Upper lobe of left lung (tissue), 6 donors: ENCODE results near the gene MAP6. TPM values are rescaled to one million over a fixed set of nuclear protein-coding genes. Genes with fewer than 3 reads are reported as not detected.

Experiments
- ATAC-seq, 2 donors: fragments of 200-7000 bp; cut with Tn5 transposase; one replicate each; pipeline ENCODE4 v1.9.1; 2022; ENCODE audit warnings: mild to moderate bottlenecking in 2 of 2, moderate library complexity in 2 of 2; ENCODE audit not compliant: low FRiP score in 2 of 2
- DNase-seq, 2 donors: peaks; one replicate each; pipeline ENCODE4 v3.0.0-alpha.2; 2019 to 2020
- H3K27ac ChIP-seq, 4 donors: fragments of 200-600 bp; sonication (generic); one replicate each; pipeline ENCODE4 v1.5.1; 2016 to 2019
- H3K27me3 ChIP-seq, 4 donors: fragments of 200-600 bp; sonication (generic); one replicate each; pipeline ENCODE4 v1.5.1; 2017 to 2019
- H3K36me3 ChIP-seq, 4 donors: fragments of 200-600 bp; sonication (generic); one replicate each; pipeline ENCODE4 v1.5.1; 2016 to 2019
- H3K4me1 ChIP-seq, 4 donors: fragments of 200-600 bp; sonication (generic); one replicate each; pipeline ENCODE4 v1.5.1; 2018 to 2019
- H3K4me3 ChIP-seq, 4 donors: fragments of 200-600 bp; sonication (generic); one replicate each; pipeline ENCODE4 v1.5.1; 2017 to 2019; ENCODE audit warnings: mild to moderate bottlenecking in 2 of 4, moderate library complexity in 1 of 4
- H3K9me3 ChIP-seq, 4 donors: fragments of 200-600 bp; sonication (generic); one replicate each; pipeline ENCODE4 v1.5.1; 2018 to 2019
- EP300 ChIP-seq, 4 donors: sonication (generic); formaldehyde crosslinking; IDR thresholded peaks; one replicate each; pipeline ENCODE4 v1.5.1; 2017; ENCODE audit warnings: antibody characterized with exemption in 4 of 4, control low read depth in 2 of 4
- POLR2A ChIP-seq, 4 donors: fragments of 450-650 bp; IDR thresholded peaks; one replicate each; pipeline ENCODE4 v1.5.1; 2016 to 2017; ENCODE audit warnings: antibody characterized with exemption in 4 of 4, mild to moderate bottlenecking in 2 of 4
- POLR2AphosphoS5 ChIP-seq, 2 donors: sonication (generic); formaldehyde crosslinking; IDR thresholded peaks; one replicate each; pipeline ENCODE4 v1.5.1; 2017; ENCODE audit warnings: antibody characterized with exemption in 2 of 2
- WGBS, 2 donors: methylation state at CpG; one replicate each; pipeline ENCODE4 v1.1.5; 2017 to 2018; 5-methylcytosine and 5-hydroxymethylcytosine counted together
- total RNA-seq, 6 donors: library from RNA; depleted of rRNA in 4 of 6; stranded (reverse); fragments of >200 nt in 4 of 6; gene quantifications; one replicate each; pipeline versions ENCODE4 v1.1.0 to v1.2.1, GENCODE V29; 2016 to 2021
- TF ChIP-seq, protein P1 (sequence below), 6 experiments: fragments of 450-650 bp in 4 of 6; fragments of 200-600 bp in 2 of 6; sonication (generic) in 2 of 6; IDR thresholded peaks; one replicate each; pipeline ENCODE4 v1.5.1; 2016 to 2019; ENCODE audit warnings: antibody characterized with exemption in 6 of 6
- donor health status: DM: no; HTN: no; CAD: no; lungs with moderate emphysema.
- donor health status: DM: no; HTN: yes; CAD: no; lungs with severe emphysema.

MAP6 gene
- total RNA-seq, 6 donors from 2014 or later, result 3.5 to 17.6 (median 8.9) TPM

DNA sequence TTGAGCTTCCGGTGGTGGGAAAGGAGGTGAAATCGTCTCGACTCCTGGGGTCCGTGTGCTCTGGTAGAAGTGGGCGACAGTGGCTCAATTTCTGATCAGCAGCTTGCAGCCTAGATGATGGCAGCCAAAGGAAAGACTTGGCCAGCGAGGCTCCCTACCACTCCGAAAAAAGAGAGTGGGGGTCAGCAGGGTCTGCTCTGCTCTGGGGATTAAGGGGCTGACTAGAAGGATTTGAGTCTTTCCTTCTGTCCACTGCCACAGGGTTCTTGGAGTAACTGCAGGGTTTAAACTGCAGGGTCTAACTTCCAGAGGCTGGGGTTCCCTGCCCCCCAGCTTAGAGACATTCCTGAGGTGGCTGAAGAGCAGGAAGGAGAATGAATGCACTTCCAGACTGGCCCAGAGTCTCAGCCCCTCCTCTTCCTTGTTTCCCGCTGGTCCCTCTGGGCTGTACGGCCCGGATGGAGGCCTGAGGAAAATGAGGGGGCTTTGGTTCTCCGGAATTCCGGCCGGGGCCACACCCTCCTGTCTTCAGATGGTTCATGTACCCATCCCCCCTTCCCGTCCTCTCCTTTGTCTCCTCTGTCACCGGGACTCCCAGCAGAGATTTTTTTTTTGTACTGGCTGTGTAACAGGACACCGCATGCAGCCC lies 105.9 kb downstream of the MAP6 start:
- Histone ChIP-seq H3K9me3 (no peaks in the 10 kb centered on the region), H3K4me1 (peaks cover 70 to 90% (median 82%) of the 10 kb centered on the region in 4 donors), H3K27me3 (no peaks in the 10 kb centered on the region), H3K36me3 (peaks cover 4 to 28% (median 21%) of the 10 kb centered on the region in 4 donors), H3K27ac (peak overlapping the region; percentile 98 to 100 (median 98)), H3K4me3 (peak overlapping the region; percentile 73 to 93 (median 82))
- peak; percentile 1 to 67 for ATAC-seq
- DNase-seq, result peak in 1 of 2 donors; percentile 69
- TF ChIP-seq, protein P1, sequence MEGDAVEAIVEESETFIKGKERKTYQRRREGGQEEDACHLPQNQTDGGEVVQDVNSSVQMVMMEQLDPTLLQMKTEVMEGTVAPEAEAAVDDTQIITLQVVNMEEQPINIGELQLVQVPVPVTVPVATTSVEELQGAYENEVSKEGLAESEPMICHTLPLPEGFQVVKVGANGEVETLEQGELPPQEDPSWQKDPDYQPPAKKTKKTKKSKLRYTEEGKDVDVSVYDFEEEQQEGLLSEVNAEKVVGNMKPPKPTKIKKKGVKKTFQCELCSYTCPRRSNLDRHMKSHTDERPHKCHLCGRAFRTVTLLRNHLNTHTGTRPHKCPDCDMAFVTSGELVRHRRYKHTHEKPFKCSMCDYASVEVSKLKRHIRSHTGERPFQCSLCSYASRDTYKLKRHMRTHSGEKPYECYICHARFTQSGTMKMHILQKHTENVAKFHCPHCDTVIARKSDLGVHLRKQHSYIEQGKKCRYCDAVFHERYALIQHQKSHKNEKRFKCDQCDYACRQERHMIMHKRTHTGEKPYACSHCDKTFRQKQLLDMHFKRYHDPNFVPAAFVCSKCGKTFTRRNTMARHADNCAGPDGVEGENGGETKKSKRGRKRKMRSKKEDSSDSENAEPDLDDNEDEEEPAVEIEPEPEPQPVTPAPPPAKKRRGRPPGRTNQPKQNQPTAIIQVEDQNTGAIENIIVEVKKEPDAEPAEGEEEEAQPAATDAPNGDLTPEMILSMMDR (IDR thresholded peaks at IDR 0.05), result peak in 1 of 6 experiments; percentile 6
- TF ChIP-seq POLR2AphosphoS5 (IDR thresholded peaks at IDR 0.05) (peak; percentile 58 to 63), POLR2A (IDR thresholded peaks at IDR 0.05) (no peak), EP300 (IDR thresholded peaks at IDR 0.05) (peak in 1 of 4 donors; percentile 26)
- 5 to 14% methylated on average over 10 to 16 of the region's 16 CpGs for WGBS, 2 donors

DNA sequence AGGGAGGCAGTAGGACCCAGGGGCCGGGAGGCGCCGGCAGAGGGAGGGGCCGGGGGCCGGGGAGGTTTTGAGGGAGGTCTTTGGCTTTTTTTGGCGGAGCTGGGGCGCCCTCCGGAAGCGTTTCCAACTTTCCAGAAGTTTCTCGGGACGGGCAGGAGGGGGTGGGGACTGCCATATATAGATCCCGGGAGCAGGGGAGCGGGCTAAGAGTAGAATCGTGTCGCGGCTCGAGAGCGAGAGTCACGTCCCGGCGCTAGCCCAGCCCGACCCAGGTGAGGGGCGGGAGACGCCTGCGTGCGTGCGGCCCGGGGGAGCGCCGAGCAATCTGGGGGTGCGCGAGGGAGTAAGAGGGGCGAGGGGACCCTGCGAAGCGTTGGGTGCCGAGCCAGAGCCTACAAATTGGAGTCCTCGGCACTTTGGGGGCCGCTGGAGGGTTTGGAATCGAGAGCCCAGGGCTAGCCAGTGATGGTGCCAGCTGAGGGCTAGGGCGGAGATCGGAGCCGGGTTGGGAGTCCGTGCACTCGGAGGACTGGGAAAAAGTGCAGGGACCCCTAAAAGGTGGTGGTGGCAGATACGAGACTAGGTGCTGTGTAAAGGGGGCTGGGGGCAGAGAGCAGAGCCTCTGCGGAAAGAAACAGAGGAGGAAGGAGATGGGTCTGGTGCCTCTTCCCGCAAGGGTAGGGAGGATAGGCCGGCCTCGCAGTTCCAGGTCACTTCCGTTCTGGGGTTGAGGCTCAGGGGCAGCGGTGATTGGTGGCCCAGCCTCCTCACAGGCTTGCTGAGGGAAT lies 106.6 kb downstream of the MAP6 start, which contains the start of gene SERPINH1:
Gene SERPINH1 (plus strand): TSS at position 206 of the 788 bp plus-strand sequence. CDS start 4,097 bp downstream, outside the sequence.
- Histone ChIP-seq H3K36me3 (peaks cover 3 to 21% (median 14%) of the 10 kb centered on the region in 4 donors), H3K4me1 (peaks cover 68 to 90% (median 84%) of the 10 kb centered on the region in 4 donors), H3K9me3 (no peaks in the 10 kb centered on the region), H3K27ac (peak within 1 kb of the TSS; percentile 98 to 100 (median 98)), H3K27me3 (no peaks in the 10 kb centered on the region), H3K4me3 (peak within 1 kb of the TSS; percentile 73 to 93 (median 82))
- DNase-seq (peak; percentile 91 to 93), ATAC-seq (peak; percentile 89)
- TF ChIP-seq POLR2A (IDR thresholded peaks at IDR 0.05) (peak; percentile 11 to 84 (median 58)), POLR2AphosphoS5 (IDR thresholded peaks at IDR 0.05) (peak; percentile 86 to 91), EP300 (IDR thresholded peaks at IDR 0.05) (peak in 1 of 4 donors; percentile 15)
- TF ChIP-seq, protein P1 (IDR thresholded peaks at IDR 0.05), result peak in 2 of 6 experiments; percentile 9 to 13
- WGBS, 2 donors, result 0 to 2% methylated on average over 28 to 50 of the region's 51 CpGs

- Histone ChIP-seq H3K27me3 (no peaks in the 10 kb centered on the region), H3K36me3 (peaks cover 0 to 14% (median 7%) of the 10 kb centered on the region in 4 donors), H3K4me1 (peaks cover 66 to 88% (median 83%) of the 10 kb centered on the region in 4 donors), H3K9me3 (no peaks in the 10 kb centered on the region), H3K27ac (peak overlapping the region; percentile 98 to 100 (median 98)), H3K4me3 (peak overlapping the region; percentile 73 to 93 (median 82))
- TF ChIP-seq EP300 (IDR thresholded peaks at IDR 0.05) (no peak), POLR2AphosphoS5 (IDR thresholded peaks at IDR 0.05) (no peak), POLR2A (IDR thresholded peaks at IDR 0.05) (no peak)
- TF ChIP-seq, protein P1 (IDR thresholded peaks at IDR 0.05), result no peak
- ATAC-seq (no peak), DNase-seq (no peak)
- 13 to 17% methylated on average over 6 to 21 of the region's 21 CpGs for WGBS, 2 donors
Measured at GRCh38 chr11:75561426-75562047, 107.3 kb downstream of the MAP6 start.

GRCh38 chr11:75560644-75561043 lies 108.2 kb downstream of the MAP6 start:
- H3K36me3 ChIP-seq, result peaks cover 0 to 5% (median 0%) of the 10 kb centered on the region in 4 donors
- H3K9me3 ChIP-seq, result no peaks in the 10 kb centered on the region
- TF ChIP-seq, protein P1 (IDR thresholded peaks at IDR 0.05), result no peak
- no peak for TF ChIP-seq POLR2A (IDR thresholded peaks at IDR 0.05)
- TF ChIP-seq POLR2AphosphoS5 (IDR thresholded peaks at IDR 0.05), result no peak
- no peak for TF ChIP-seq EP300 (IDR thresholded peaks at IDR 0.05)
- DNase-seq, result no peak
- no peak for ATAC-seq
- peaks cover 57 to 79% (median 74%) of the 10 kb centered on the region in 4 donors for H3K4me1 ChIP-seq
- no peak overlapping the region for H3K4me3 ChIP-seq
- peak overlapping the region in 3 of 4 donors; percentile 98 to 100 (median 99) for H3K27ac ChIP-seq
- no peaks in the 10 kb centered on the region for H3K27me3 ChIP-seq
- 60 to 70% methylated on average over 1 of the region's 1 CpG for WGBS, 2 donors
